OCI-LY7 (cell line): ENCODE measurements around the gene NATD1. TPM values are rescaled to one million over a fixed set of nuclear protein-coding genes. Genes with fewer than 3 reads are reported as not detected.

Experiments used
- BruUV-seq: library from RNA; stranded (reverse); fragments of 400-500 nt; replicated peaks from 2 replicates; lab custom pipeline; 2021; lab: Mats Ljungman, UMichigan
- CTCF ChIA-PET: fragments of 300-600 bp; sonication (Branson Sonifier 250); formaldehyde crosslinking; loops from one replicate; lab custom pipeline; 2022; ENCODE audit warnings: antibody characterized with exemption; ENCODE audit not compliant: unreplicated experiment; lab: Charles Lee
- POLR2A ChIA-PET: fragments of 300-600 bp; sonication (Branson Sonifier 250); formaldehyde crosslinking; loops from one replicate; lab custom pipeline; 2022; ENCODE audit warnings: antibody characterized with exemption; lab: Charles Lee
- DNase-seq: peaks from one replicate; pipeline ENCODE4 v3.0.0-alpha.2; 2015; ENCODE audit warnings: low spot score
- H2AFZ ChIP-seq: fragments of 200-600 bp; sonication (generic), shearing (Covaris generic); 2 replicates; pipeline ENCODE4 v1.6.1; 2014; ENCODE audit warnings: mild to moderate bottlenecking, antibody characterized with exemption, low read length, moderate library complexity
- H3K27ac ChIP-seq: fragments of 200-600 bp; sonication (generic); 2 replicates; pipeline ENCODE4 v1.5.1; 2014; ENCODE audit warnings: mixed run types, low read depth, mild to moderate bottlenecking, moderate library complexity, low read length, inconsistent platforms; ENCODE audit not compliant: poor library complexity, severe bottlenecking
- H3K36me3 ChIP-seq: fragments of 200-600 bp; sonication (generic); 2 replicates; pipeline ENCODE4 v1.6.1; 2014; ENCODE audit warnings: mild to moderate bottlenecking, antibody characterized with exemption, low read length, moderate library complexity, mixed read lengths; ENCODE audit not compliant: insufficient read depth
- H3K4me1 ChIP-seq: fragments of 200-600 bp; sonication (generic); 2 replicates; pipeline ENCODE4 v1.5.1; 2014; ENCODE audit warnings: mild to moderate bottlenecking, low read length; ENCODE audit not compliant: insufficient read depth, poor library complexity, severe bottlenecking
- H3K4me2 ChIP-seq: fragments of 200-600 bp; sonication (generic); 2 replicates; pipeline ENCODE4 v1.6.1; 2014; ENCODE audit warnings: mild to moderate bottlenecking, low read length
- H3K4me3 ChIP-seq: fragments of 200-600 bp; sonication (generic); 2 replicates; pipeline ENCODE4 v1.5.1; 2014; ENCODE audit warnings: mild to moderate bottlenecking, low read depth, low read length; ENCODE audit not compliant: poor library complexity, severe bottlenecking
- H3K79me2 ChIP-seq: fragments of 200-600 bp; sonication (generic); 2 replicates; pipeline ENCODE4 v1.6.1; 2016; ENCODE audit warnings: low read depth, mild to moderate bottlenecking, low read length, moderate library complexity, mixed read lengths; ENCODE audit not compliant: insufficient read depth
- H3K9me2 ChIP-seq: fragments of 200-600 bp; sonication (generic); 2 replicates; pipeline ENCODE4 v1.6.1; 2016; ENCODE audit warnings: mild to moderate bottlenecking, low read length, mixed read lengths; ENCODE audit not compliant: insufficient read depth
- H3K9me3 ChIP-seq: fragments of 200-600 bp; sonication (generic); 2 replicates; pipeline ENCODE4 v1.6.1; 2014; ENCODE audit warnings: mild to moderate bottlenecking, mixed run types, low read length, mixed read lengths
- H4K20me1 ChIP-seq: fragments of 200-600 bp; sonication (generic); 2 replicates; pipeline ENCODE4 v1.6.1; 2014; ENCODE audit warnings: mild to moderate bottlenecking, antibody characterized with exemption, low read length, moderate library complexity, mixed read lengths; ENCODE audit not compliant: insufficient read depth
- CTCF ChIP-seq: fragments of 200-600 bp; sonication (generic); conservative IDR thresholded peaks from 2 replicates; pipeline ENCODE4 v1.5.1; 2014; ENCODE audit warnings: mild to moderate bottlenecking, antibody characterized with exemption, low read length, moderate library complexity, mixed read lengths
- EZH2phosphoT487 ChIP-seq: fragments of 200-600 bp; sonication (generic); IDR thresholded peaks from 2 replicates; pipeline ENCODE4 v1.6.1; 2018; ENCODE audit warnings: low read depth, borderline replicate concordance, mild to moderate bottlenecking, mixed run types, antibody characterized with exemption, low read length, moderate library complexity, mixed read lengths
- intact Hi-C: fragments of 100-400 bp; cut with micrococcal nuclease; formaldehyde crosslinking; loops from one replicate; pipeline ENCODE4 v1.10.0; 2022; ENCODE audit not compliant: unreplicated experiment
- total RNA-seq, 2 experiments: library from RNA; depleted of rRNA in 1 of 2; stranded (reverse); fragments of >200 nt in 1 of 2; shearing (Covaris generic) in 1 of 2; gene quantifications; 2 replicates each; pipeline ENCODE4 v1.2.3, GENCODE V29; 2014 to 2022

The NATD1 gene
- total RNA-seq, 2 experiments from 2014 or later, result 0.85 to 6.0 TPM

GRCh38 chr17:21201874-21202273 is 51.3 kb downstream of the NATD1 start:
- no peak overlapping the region for H3K4me2 ChIP-seq
- ChIA-PET POLR2A (interaction anchor here (1.1 kb wide), 1 partner anchor 10 kb away, joined by 4 read pairs; no protein-coding TSS in a partner anchor), CTCF (no interaction called here)
- H3K36me3 ChIP-seq, result peaks cover 61% of the 10 kb centered on the region
- H2AFZ ChIP-seq, result no peak overlapping the region
- TF ChIP-seq CTCF (no peak), EZH2phosphoT487 (no peak)
- H3K4me3 ChIP-seq, result no peak overlapping the region
- no TSS peak for BruUV-seq
- H3K9me2 ChIP-seq, result no peaks in the 10 kb centered on the region
- H3K79me2 ChIP-seq, result peaks cover 73% of the 10 kb centered on the region
- H3K4me1 ChIP-seq, result no peaks in the 10 kb centered on the region
- H3K9me3 ChIP-seq, result no peaks in the 10 kb centered on the region
- intact Hi-C loops, result no loop called here
- no peak overlapping the region for H3K27ac ChIP-seq
- DNase-seq, result no peak
- peaks cover 5% of the 10 kb centered on the region; the same call in 1 of the 2 replicates for H4K20me1 ChIP-seq

- CTCF ChIA-PET, result no interaction called here
- intact Hi-C loops, result no loop called here
- Histone ChIP-seq H3K4me2 (no peak overlapping the region), H3K9me2 (no peaks in the 10 kb centered on the region), H3K79me2 (peaks cover 67% of the 10 kb centered on the region), H3K36me3 (peaks cover 62% of the 10 kb centered on the region), H4K20me1 (no peaks in the 10 kb centered on the region; the same call in 1 of the 2 replicates), H3K4me3 (no peak overlapping the region), H3K9me3 (no peaks in the 10 kb centered on the region), H2AFZ (no peak overlapping the region), H3K27ac (no peak overlapping the region), H3K4me1 (no peaks in the 10 kb centered on the region)
- no peak for TF ChIP-seq CTCF
- no peak for TF ChIP-seq EZH2phosphoT487
- POLR2A ChIA-PET, result interaction anchor here (1.1 kb wide), 1 partner anchor 11 kb away, joined by 4 read pairs; no protein-coding TSS in a partner anchor
- no peak for DNase-seq
- no TSS peak for BruUV-seq
Measured at GRCh38 chr17:21201298-21201595, 52.0 kb downstream of the NATD1 start.

- CTCF ChIA-PET, result no interaction called here
- DNase-seq, result no peak
- Histone ChIP-seq H3K4me3 (no peak overlapping the region), H3K36me3 (peaks cover 60% of the 10 kb centered on the region), H4K20me1 (no peaks in the 10 kb centered on the region; the same call in 1 of the 2 replicates), H3K9me2 (no peaks in the 10 kb centered on the region), H3K27ac (no peak overlapping the region), H3K4me1 (no peaks in the 10 kb centered on the region), H3K79me2 (peaks cover 62% of the 10 kb centered on the region), H3K4me2 (no peak overlapping the region; the same call in 1 of the 2 replicates), H2AFZ (no peak overlapping the region), H3K9me3 (no peaks in the 10 kb centered on the region)
- BruUV-seq, result no TSS peak
- intact Hi-C loops, result no loop called here
- POLR2A ChIA-PET, result interaction anchor here (0.8 to 1.1 kb wide), 2 partner anchors 11 to 69 kb away, joined by 4 read pairs; no protein-coding TSS in a partner anchor
- TF ChIP-seq EZH2phosphoT487 (no peak), CTCF (no peak)
Measured at GRCh38 chr17:21200590-21201297, 52.5 kb downstream of the NATD1 start.
